SU-DHL-6 (cell line): ENCODE measurements around the gene DBNDD1.

Experiments used
- H2AFZ ChIP-seq: fragments of 200-600 bp; sonication (generic); 2 replicates; pipeline ENCODE4 v1.6.1; 2014; ENCODE audit warnings: low read depth, mild to moderate bottlenecking, moderate library complexity, mixed read lengths, antibody characterized with exemption, low read length; ENCODE audit not compliant: severe bottlenecking
- H3F3A ChIP-seq: fragments of 200-600 bp; shearing (Covaris generic); 2 replicates; pipeline ENCODE4 v1.6.0; 2016; ENCODE audit warnings: antibody characterized with exemption, mild to moderate bottlenecking; ENCODE audit not compliant: insufficient read depth
- H3K27ac ChIP-seq: fragments of 200-600 bp; sonication (generic); 2 replicates; pipeline ENCODE4 v1.5.1; 2016; ENCODE audit warnings: low read depth, mild to moderate bottlenecking, low read length, moderate library complexity, mixed read lengths
- H3K27me3 ChIP-seq: fragments of 200-600 bp; sonication (generic), shearing (Covaris generic); 2 replicates; pipeline ENCODE4 v1.6.0; 2014; ENCODE audit warnings: mild to moderate bottlenecking, low read length
- H3K36me3 ChIP-seq: fragments of 200-600 bp; sonication (generic); 2 replicates; pipeline ENCODE4 v1.6.1; 2014; ENCODE audit warnings: mild to moderate bottlenecking, low read length, mixed read lengths
- H3K4me2 ChIP-seq: fragments of 300-600, 200-600 bp; shearing (Covaris generic), sonication (generic); 2 replicates; pipeline ENCODE4 v1.6.0; 2014; ENCODE audit warnings: low read length, low read depth, mild to moderate bottlenecking; ENCODE audit not compliant: poor library complexity, severe bottlenecking
- H3K4me3 ChIP-seq: fragments of 200-600 bp; sonication (generic); 2 replicates; pipeline ENCODE4 v1.5.1; 2014; ENCODE audit warnings: antibody characterized with exemption, low read length, mild to moderate bottlenecking, mixed read lengths; ENCODE audit not compliant: insufficient read depth, poor library complexity, severe bottlenecking
- H3K79me2 ChIP-seq: fragments of 200-600 bp; sonication (generic); 2 replicates; pipeline ENCODE4 v1.6.1; 2014; ENCODE audit warnings: mild to moderate bottlenecking, low read length, moderate library complexity; ENCODE audit not compliant: insufficient read depth
- H3K9ac ChIP-seq: fragments of 200-600 bp; sonication (generic); 2 replicates; pipeline ENCODE4 v1.7.0; 2014; ENCODE audit warnings: mild to moderate bottlenecking, low read length
- H3K9me2 ChIP-seq: fragments of 200-600 bp; sonication (generic); replicated peaks from 2 replicates; pipeline ENCODE4 v1.6.1; 2014; ENCODE audit warnings: low read length; ENCODE audit not compliant: insufficient read depth
- H3K9me3 ChIP-seq: fragments of 200-600 bp; sonication (generic); 2 replicates; pipeline ENCODE4 v1.6.1; 2014; ENCODE audit warnings: low read length, mixed read lengths; ENCODE audit not compliant: insufficient read depth
- H4K20me1 ChIP-seq: fragments of 200-600 bp; sonication (generic); 2 replicates; pipeline ENCODE4 v1.6.1; 2014; ENCODE audit warnings: low read depth, mild to moderate bottlenecking, antibody characterized with exemption, low read length, moderate library complexity, mixed read lengths
- EZH2phosphoT487 ChIP-seq: fragments of 200-600 bp; sonication (generic), shearing (Covaris generic); conservative IDR thresholded peaks from 2 replicates; pipeline ENCODE4 v1.6.1; 2018; ENCODE audit warnings: mild to moderate bottlenecking, antibody characterized with exemption, low read length, moderate library complexity, mixed read lengths
- TF ChIP-seq, protein P1 (sequence below): fragments of 200-600 bp; sonication (generic); IDR thresholded peaks from one replicate; pipeline ENCODE4 v1.5.1; 2017; ENCODE audit warnings: antibody characterized with exemption, mild to moderate bottlenecking, low read length, moderate library complexity; ENCODE audit not compliant: insufficient read depth, poor library complexity, severe bottlenecking

Gene DBNDD1

GRCh38 chr16:90004577-90004976 lies 14.7 kb downstream of the DBNDD1 start:
- Histone ChIP-seq H3K79me2 (no peaks in the 10 kb centered on the region), H4K20me1 (no peaks in the 10 kb centered on the region), H3K9me3 (no peaks in the 10 kb centered on the region), H3K9ac (no peak overlapping the region), H3K27ac (no peak overlapping the region), H3K9me2 (no peaks in the 10 kb centered on the region), H3K4me2 (no peak overlapping the region), H3K4me3 (no peak overlapping the region), H3F3A (no peaks in the 10 kb centered on the region), H2AFZ (no peak overlapping the region), H3K27me3 (no peaks in the 10 kb centered on the region), H3K36me3 (no peaks in the 10 kb centered on the region)
- TF ChIP-seq, protein P1, sequence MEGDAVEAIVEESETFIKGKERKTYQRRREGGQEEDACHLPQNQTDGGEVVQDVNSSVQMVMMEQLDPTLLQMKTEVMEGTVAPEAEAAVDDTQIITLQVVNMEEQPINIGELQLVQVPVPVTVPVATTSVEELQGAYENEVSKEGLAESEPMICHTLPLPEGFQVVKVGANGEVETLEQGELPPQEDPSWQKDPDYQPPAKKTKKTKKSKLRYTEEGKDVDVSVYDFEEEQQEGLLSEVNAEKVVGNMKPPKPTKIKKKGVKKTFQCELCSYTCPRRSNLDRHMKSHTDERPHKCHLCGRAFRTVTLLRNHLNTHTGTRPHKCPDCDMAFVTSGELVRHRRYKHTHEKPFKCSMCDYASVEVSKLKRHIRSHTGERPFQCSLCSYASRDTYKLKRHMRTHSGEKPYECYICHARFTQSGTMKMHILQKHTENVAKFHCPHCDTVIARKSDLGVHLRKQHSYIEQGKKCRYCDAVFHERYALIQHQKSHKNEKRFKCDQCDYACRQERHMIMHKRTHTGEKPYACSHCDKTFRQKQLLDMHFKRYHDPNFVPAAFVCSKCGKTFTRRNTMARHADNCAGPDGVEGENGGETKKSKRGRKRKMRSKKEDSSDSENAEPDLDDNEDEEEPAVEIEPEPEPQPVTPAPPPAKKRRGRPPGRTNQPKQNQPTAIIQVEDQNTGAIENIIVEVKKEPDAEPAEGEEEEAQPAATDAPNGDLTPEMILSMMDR = no peak
- no peak for TF ChIP-seq EZH2phosphoT487

DNA sequence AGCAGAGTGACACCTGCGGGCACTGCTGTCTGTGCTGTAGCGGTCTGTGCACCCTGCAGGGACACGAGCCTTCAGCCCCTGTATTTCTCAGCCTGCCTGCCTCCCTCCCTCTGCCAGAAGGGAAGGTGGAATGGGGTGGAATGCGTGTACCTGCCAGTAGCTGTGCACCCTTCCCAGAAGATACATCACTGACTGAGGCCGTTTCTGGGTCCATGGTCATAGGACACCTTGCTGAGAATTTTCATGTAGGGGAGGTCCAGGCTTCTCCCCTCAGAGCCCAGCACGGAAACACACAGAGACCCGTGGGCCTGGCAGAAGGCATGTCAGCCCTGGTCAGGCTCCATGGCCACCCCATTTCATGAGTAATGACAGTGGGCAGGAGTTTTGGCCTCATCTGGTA lies 16.5 kb downstream of the DBNDD1 start:
- no peak for TF ChIP-seq EZH2phosphoT487
- TF ChIP-seq, protein P1 = no peak
- Histone ChIP-seq H3K4me3 (no peak overlapping the region), H3K9me3 (no peaks in the 10 kb centered on the region), H3K79me2 (no peaks in the 10 kb centered on the region), H2AFZ (no peak overlapping the region), H3K9ac (no peak overlapping the region), H3K27me3 (no peaks in the 10 kb centered on the region), H3K27ac (no peak overlapping the region), H3K4me2 (no peak overlapping the region), H3F3A (no peaks in the 10 kb centered on the region), H4K20me1 (no peaks in the 10 kb centered on the region), H3K9me2 (no peaks in the 10 kb centered on the region), H3K36me3 (no peaks in the 10 kb centered on the region)

- no peaks in the 10 kb centered on the region for H3K9me3 ChIP-seq
- no peaks in the 10 kb centered on the region for H3K9me2 ChIP-seq
- no peak overlapping the region for H3K27ac ChIP-seq
- H3K27me3 ChIP-seq = no peaks in the 10 kb centered on the region
- H3F3A ChIP-seq = no peaks in the 10 kb centered on the region
- H3K36me3 ChIP-seq = no peaks in the 10 kb centered on the region
- TF ChIP-seq, protein P1 = no peak
- TF ChIP-seq EZH2phosphoT487 = no peak
- no peaks in the 10 kb centered on the region for H4K20me1 ChIP-seq
- no peaks in the 10 kb centered on the region for H3K79me2 ChIP-seq
- H3K9ac ChIP-seq = no peak overlapping the region
- H3K4me3 ChIP-seq = no peak overlapping the region
- H3K4me2 ChIP-seq = no peak overlapping the region
- no peak overlapping the region for H2AFZ ChIP-seq
Measured at GRCh38 chr16:90001761-90002503, 17.3 kb downstream of the DBNDD1 start.
